GM12892 (cell line): Measurements from ENCODE around the gene LCE1E.

Source experiments
- POLR2AphosphoS5 ChIP-seq: IDR thresholded peaks from 2 replicates; pipeline ENCODE4 v1.6.1; 2011; ENCODE audit warnings: low read depth, low read length, control low read depth
- TAF1 ChIP-seq: IDR thresholded peaks from 2 replicates; pipeline ENCODE4 v1.6.1; 2011; ENCODE audit warnings: low read depth, mild to moderate bottlenecking, control low read depth, low read length, borderline replicate concordance

DNA sequence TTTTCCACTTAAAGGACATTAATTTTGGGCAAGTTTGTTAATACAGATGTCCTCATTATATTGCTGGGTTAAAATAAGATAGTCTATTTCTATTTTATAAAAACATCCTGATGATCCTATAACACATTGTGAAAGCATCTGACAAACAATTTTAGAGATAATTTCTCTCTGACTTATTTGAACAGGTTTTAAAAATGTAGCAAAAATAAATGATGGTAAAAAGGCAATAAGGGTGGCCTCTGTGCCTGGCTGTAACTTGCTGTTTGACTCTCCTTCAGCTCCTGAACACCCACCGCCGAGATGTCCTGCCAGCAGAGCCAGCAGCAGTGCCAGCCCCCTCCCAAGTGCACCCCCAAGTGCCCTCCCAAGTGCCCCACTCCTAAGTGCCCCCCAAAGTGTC, 41.1 kb downstream of the LCE1E start, which contains the start of gene LCE1A:
- TF ChIP-seq POLR2AphosphoS5 (no peak), TAF1 (no peak)
